IgD-negative memory B cell (primary cell): Measurements from ENCODE around the gene DDAH2. TPM values are rescaled to one million over a fixed set of nuclear protein-coding genes. Genes with fewer than 3 reads are reported as not detected.
"Not testable (repeated sequence)": the region's sequence is repeated elsewhere in the genome, so short reads cannot be mapped to it uniquely, and the experiment has no call there.

Experiments used
- H3K27ac Mint-ChIP-seq, 3 donors: one replicate each; pipeline ENCODE4 v1.8.0; 2020 to 2022; ENCODE audit warnings: mild to moderate bottlenecking in 3 of 3, mixed read lengths in 3 of 3, moderate library complexity in 1 of 3
- H3K27me3 Mint-ChIP-seq: one replicate; pipeline ENCODE4 v1.8.0; 2021; ENCODE audit warnings: mixed read lengths
- H3K36me3 Mint-ChIP-seq: one replicate; pipeline ENCODE4 v1.8.0; 2020; ENCODE audit warnings: mild to moderate bottlenecking, mixed read lengths
- H3K4me1 Mint-ChIP-seq, 3 donors: one replicate each; pipeline ENCODE4 v1.8.0; 2020 to 2022; ENCODE audit warnings: mixed read lengths in 3 of 3, mild to moderate bottlenecking in 1 of 3
- H3K4me3 Mint-ChIP-seq, 4 donors: one replicate each; pipeline ENCODE4 v1.8.0; 2020 to 2022; ENCODE audit warnings: mild to moderate bottlenecking in 4 of 4, mixed read lengths in 4 of 4, moderate library complexity in 3 of 4
- H3K9me3 Mint-ChIP-seq, 3 donors: one replicate each; pipeline ENCODE4 v1.8.0; 2020 to 2021; ENCODE audit warnings: mixed read lengths in 3 of 3, mild to moderate bottlenecking in 1 of 3
- polyA plus RNA-seq: library from polyadenylated mRNA; unstranded; fragments of 300-500 nt; fragmentation: Illumina TruSeq; gene quantifications from one replicate; pipeline ENCODE4 v1.2.3, GENCODE V29; 2021

The DDAH2 gene
- polyA plus RNA-seq, 1 donor from 2014 or later: 119 TPM

- Mint-ChIP-seq H3K27ac (no peak overlapping the region), H3K27me3 (no peaks in the 10 kb centered on the region), H3K36me3 (no peaks in the 10 kb centered on the region), H3K4me1 (peaks cover 0 to 7% (median under 1%) of the 10 kb centered on the region in 3 donors), H3K4me3 (no peak overlapping the region), H3K9me3 (no peaks in the 10 kb centered on the region)
These were observed 11.4 kb downstream of the DDAH2 start for GRCh38 chr6:31717499-31718222.

- Mint-ChIP-seq H3K36me3 (peaks cover 3% of the 10 kb centered on the region), H3K27ac (no peak within 1 kb of the TSS), H3K9me3 (no peaks in the 10 kb centered on the region), H3K4me1 (peaks cover 9 to 19% (median 18%) of the 10 kb centered on the region in 3 donors), H3K4me3 (no peak within 1 kb of the TSS), H3K27me3 (peaks cover 6% of the 10 kb centered on the region)
These were observed 13.8 kb downstream of the DDAH2 start, which contains the start of gene LY6G6D for GRCh38 chr6:31715022-31715958. TSS of gene LY6G6D (plus strand) at chr6:31715348. CDS start at chr6:31715356, 8 bp downstream.

- Mint-ChIP-seq H3K27ac (no peak overlapping the region), H3K36me3 (peaks cover 3% of the 10 kb centered on the region), H3K4me3 (no peak overlapping the region), H3K4me1 (peaks cover 9 to 19% (median 18%) of the 10 kb centered on the region in 3 donors), H3K27me3 (peaks cover 6% of the 10 kb centered on the region), H3K9me3 (no peaks in the 10 kb centered on the region)
These were observed 15.0 kb downstream of the DDAH2 start for GRCh38 chr6:31713991-31714684.

- Mint-ChIP-seq H3K4me3 (peak overlapping the region in 1 of 4 donors; percentile 57), H3K27me3 (peaks cover 6% of the 10 kb centered on the region), H3K36me3 (peaks cover 3% of the 10 kb centered on the region), H3K9me3 (no peaks in the 10 kb centered on the region), H3K27ac (peak overlapping the region in 1 of 3 donors; percentile 83), H3K4me1 (peaks cover 9 to 18% (median 16%) of the 10 kb centered on the region in 3 donors)
These were observed 15.6 kb downstream of the DDAH2 start for GRCh38 chr6:31713465-31713864.

- H3K27ac Mint-ChIP-seq: peak overlapping the region in 2 of 3 donors; percentile 5 to 83
These were observed 16.8 kb downstream of the DDAH2 start for GRCh38 chr6:31712296-31712695.

GRCh38 chr6:31711233-31711632 is 17.9 kb downstream of the DDAH2 start:
- peak overlapping the region in 3 of 4 donors; percentile 52 to 85 (median 57) for H3K4me3 Mint-ChIP-seq
- peaks cover 3% of the 10 kb centered on the region for H3K36me3 Mint-ChIP-seq
- no peak overlapping the region for H3K27ac Mint-ChIP-seq
- H3K4me1 Mint-ChIP-seq: peaks cover 9 to 18% (median 16%) of the 10 kb centered on the region in 3 donors
- peaks cover 8% of the 10 kb centered on the region for H3K27me3 Mint-ChIP-seq
- no peaks in the 10 kb centered on the region for H3K9me3 Mint-ChIP-seq

More at GRCh38 chr6:31712296-31712695, 16.8 kb downstream of the DDAH2 start:
- Mint-ChIP-seq H3K27me3 (peaks cover 8% of the 10 kb centered on the region), H3K4me3 (no peak overlapping the region), H3K4me1 (peaks cover 9 to 18% (median 16%) of the 10 kb centered on the region in 3 donors), H3K9me3 (no peaks in the 10 kb centered on the region), H3K36me3 (peaks cover 3% of the 10 kb centered on the region)

- no peak overlapping the region for H3K27ac Mint-ChIP-seq
- H3K36me3 Mint-ChIP-seq: peaks cover 3% of the 10 kb centered on the region
- peak overlapping the region in 1 of 4 donors; percentile 85 for H3K4me3 Mint-ChIP-seq
- H3K4me1 Mint-ChIP-seq: peaks cover 9 to 18% (median 16%) of the 10 kb centered on the region in 3 donors
- no peaks in the 10 kb centered on the region for H3K9me3 Mint-ChIP-seq
- H3K27me3 Mint-ChIP-seq: peaks cover 8% of the 10 kb centered on the region
These were observed 18.4 kb downstream of the DDAH2 start for GRCh38 chr6:31710523-31711219.

- H3K36me3 Mint-ChIP-seq, H3K27me3 Mint-ChIP-seq, H3K9me3 Mint-ChIP-seq, H3K4me3 Mint-ChIP-seq, H3K27ac Mint-ChIP-seq: not testable (repeated sequence)
- peaks cover 9 to 18% (median 16%) of the 10 kb centered on the region in 3 donors for H3K4me1 Mint-ChIP-seq
These were observed 19.9 kb downstream of the DDAH2 start for GRCh38 chr6:31709157-31709556.

- peaks cover 12 to 21% (median 17%) of the 10 kb centered on the region in 3 donors for H3K4me1 Mint-ChIP-seq
- peaks cover 8% of the 10 kb centered on the region for H3K27me3 Mint-ChIP-seq
- H3K4me3 Mint-ChIP-seq: no peak overlapping the region
- H3K36me3 Mint-ChIP-seq: peaks cover 3% of the 10 kb centered on the region
- H3K9me3 Mint-ChIP-seq: no peaks in the 10 kb centered on the region
- H3K27ac Mint-ChIP-seq: no peak overlapping the region
These were observed 20.9 kb downstream of the DDAH2 start for GRCh38 chr6:31708224-31708623.

GRCh38 chr6:31707701-31708100 is 21.4 kb downstream of the DDAH2 start:
- H3K4me1 Mint-ChIP-seq: peaks cover 14 to 21% (median 17%) of the 10 kb centered on the region in 3 donors
- peaks cover 8% of the 10 kb centered on the region for H3K27me3 Mint-ChIP-seq
- H3K9me3 Mint-ChIP-seq: no peaks in the 10 kb centered on the region
- peaks cover 3% of the 10 kb centered on the region for H3K36me3 Mint-ChIP-seq
- H3K27ac Mint-ChIP-seq: no peak overlapping the region
- H3K4me3 Mint-ChIP-seq: no peak overlapping the region

- Mint-ChIP-seq H3K4me3 (peak within 1 kb of the TSS in 1 of 4 donors; percentile 42), H3K4me1 (peaks cover 5 to 22% (median 16%) of the 10 kb centered on the region in 3 donors), H3K27ac (peak within 1 kb of the TSS in 1 of 3 donors; percentile 10), H3K27me3 (peaks cover 4% of the 10 kb centered on the region), H3K36me3 (peaks cover 3% of the 10 kb centered on the region), H3K9me3 (no peaks in the 10 kb centered on the region)
These were observed 22.5 kb downstream of the DDAH2 start, which contains the start of gene LY6G6F for GRCh38 chr6:31706599-31706998. TSS of gene LY6G6F (plus strand) at chr6:31706866. CDS start at chr6:31706907, 41 bp downstream.

GRCh38 chr6:31705931-31706330 is 23.2 kb downstream of the DDAH2 start:
- Mint-ChIP-seq H3K27ac (no peak overlapping the region), H3K4me1 (peaks cover 5 to 22% (median 17%) of the 10 kb centered on the region in 3 donors), H3K36me3 (peaks cover 3% of the 10 kb centered on the region), H3K4me3 (peak overlapping the region in 1 of 4 donors; percentile 42), H3K27me3 (peaks cover 4% of the 10 kb centered on the region), H3K9me3 (no peaks in the 10 kb centered on the region)

- Mint-ChIP-seq H3K36me3 (no peaks in the 10 kb centered on the region), H3K4me1 (peaks cover 5 to 22% (median 13%) of the 10 kb centered on the region in 3 donors)
These were observed 26.0 kb downstream of the DDAH2 start, which contains the start of gene ABHD16A for GRCh38 chr6:31702819-31703716. TSS of gene ABHD16A (minus strand) at chr6:31703324. CDS start at chr6:31703281, 43 bp downstream.

More at GRCh38 chr6:31702819-31703716, 26.0 kb downstream of the DDAH2 start, which contains the start of gene ABHD16A:
- Mint-ChIP-seq H3K27me3 (no peaks in the 10 kb centered on the region), H3K4me3 (peak within 1 kb of the TSS; percentile 82 to 99 (median 98)), H3K9me3 (no peaks in the 10 kb centered on the region), H3K27ac (peak within 1 kb of the TSS; percentile 81 to 98 (median 98))
